SU-DHL-6 (cell line): ENCODE measurements around the gene S1PR2.
"Not testable (repeated sequence)": the region's sequence is repeated elsewhere in the genome, so short reads cannot be mapped to it uniquely, and the experiment has no call there.

Experiments used
- H2AFZ ChIP-seq: fragments of 200-600 bp; sonication (generic); 2 replicates; pipeline ENCODE4 v1.6.1; 2014; ENCODE audit warnings: low read depth, mild to moderate bottlenecking, moderate library complexity, mixed read lengths, antibody characterized with exemption, low read length; ENCODE audit not compliant: severe bottlenecking
- H3F3A ChIP-seq: fragments of 200-600 bp; shearing (Covaris generic); 2 replicates; pipeline ENCODE4 v1.6.0; 2016; ENCODE audit warnings: antibody characterized with exemption, mild to moderate bottlenecking; ENCODE audit not compliant: insufficient read depth
- H3K27ac ChIP-seq: fragments of 200-600 bp; sonication (generic); 2 replicates; pipeline ENCODE4 v1.5.1; 2016; ENCODE audit warnings: low read depth, mild to moderate bottlenecking, low read length, moderate library complexity, mixed read lengths
- H3K27me3 ChIP-seq: fragments of 200-600 bp; sonication (generic), shearing (Covaris generic); 2 replicates; pipeline ENCODE4 v1.6.0; 2014; ENCODE audit warnings: mild to moderate bottlenecking, low read length
- H3K36me3 ChIP-seq: fragments of 200-600 bp; sonication (generic); 2 replicates; pipeline ENCODE4 v1.6.1; 2014; ENCODE audit warnings: mild to moderate bottlenecking, low read length, mixed read lengths
- H3K4me2 ChIP-seq: fragments of 300-600, 200-600 bp; shearing (Covaris generic), sonication (generic); 2 replicates; pipeline ENCODE4 v1.6.0; 2014; ENCODE audit warnings: low read length, low read depth, mild to moderate bottlenecking; ENCODE audit not compliant: poor library complexity, severe bottlenecking
- H3K4me3 ChIP-seq: fragments of 200-600 bp; sonication (generic); 2 replicates; pipeline ENCODE4 v1.5.1; 2014; ENCODE audit warnings: antibody characterized with exemption, low read length, mild to moderate bottlenecking, mixed read lengths; ENCODE audit not compliant: insufficient read depth, poor library complexity, severe bottlenecking
- H3K79me2 ChIP-seq: fragments of 200-600 bp; sonication (generic); 2 replicates; pipeline ENCODE4 v1.6.1; 2014; ENCODE audit warnings: mild to moderate bottlenecking, low read length, moderate library complexity; ENCODE audit not compliant: insufficient read depth
- H3K9ac ChIP-seq: fragments of 200-600 bp; sonication (generic); 2 replicates; pipeline ENCODE4 v1.7.0; 2014; ENCODE audit warnings: mild to moderate bottlenecking, low read length
- H3K9me2 ChIP-seq: fragments of 200-600 bp; sonication (generic); replicated peaks from 2 replicates; pipeline ENCODE4 v1.6.1; 2014; ENCODE audit warnings: low read length; ENCODE audit not compliant: insufficient read depth
- H3K9me3 ChIP-seq: fragments of 200-600 bp; sonication (generic); 2 replicates; pipeline ENCODE4 v1.6.1; 2014; ENCODE audit warnings: low read length, mixed read lengths; ENCODE audit not compliant: insufficient read depth
- H4K20me1 ChIP-seq: fragments of 200-600 bp; sonication (generic); 2 replicates; pipeline ENCODE4 v1.6.1; 2014; ENCODE audit warnings: low read depth, mild to moderate bottlenecking, antibody characterized with exemption, low read length, moderate library complexity, mixed read lengths
- EZH2phosphoT487 ChIP-seq: fragments of 200-600 bp; sonication (generic), shearing (Covaris generic); conservative IDR thresholded peaks from 2 replicates; pipeline ENCODE4 v1.6.1; 2018; ENCODE audit warnings: mild to moderate bottlenecking, antibody characterized with exemption, low read length, moderate library complexity, mixed read lengths
- TF ChIP-seq, protein P1 (sequence below): fragments of 200-600 bp; sonication (generic); IDR thresholded peaks from one replicate; pipeline ENCODE4 v1.5.1; 2017; ENCODE audit warnings: antibody characterized with exemption, mild to moderate bottlenecking, low read length, moderate library complexity; ENCODE audit not compliant: insufficient read depth, poor library complexity, severe bottlenecking

S1PR2 gene

DNA sequence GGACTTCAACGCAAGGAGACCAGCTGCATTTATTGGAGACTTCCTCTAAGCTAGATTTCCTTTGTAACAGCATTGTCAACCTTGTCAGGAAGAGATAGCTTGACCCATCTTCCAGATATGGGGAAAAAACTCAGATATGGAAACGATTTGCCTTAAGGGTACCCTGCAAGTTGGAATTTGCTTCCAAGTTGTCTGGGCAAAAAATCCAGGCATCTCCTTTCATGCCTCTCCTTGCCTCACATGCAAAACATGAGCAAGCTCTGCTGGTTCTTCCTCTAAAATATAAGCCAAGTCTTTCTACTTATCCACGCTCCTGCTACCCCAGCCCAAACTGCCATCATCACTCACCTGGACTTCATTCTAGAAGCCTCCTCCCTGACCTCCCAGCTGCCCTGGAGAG, 30.0 kb downstream of the S1PR2 start:
- H3K27ac ChIP-seq = no peak overlapping the region
- no peaks in the 10 kb centered on the region for H3K36me3 ChIP-seq
- H3K9me2 ChIP-seq = no peaks in the 10 kb centered on the region
- no peaks in the 10 kb centered on the region for H3K79me2 ChIP-seq
- no peaks in the 10 kb centered on the region for H4K20me1 ChIP-seq
- H3K4me3 ChIP-seq = no peak overlapping the region
- peaks cover 22% of the 10 kb centered on the region for H3F3A ChIP-seq
- no peak overlapping the region for H2AFZ ChIP-seq
- H3K27me3 ChIP-seq = no peaks in the 10 kb centered on the region
- TF ChIP-seq, protein P1, sequence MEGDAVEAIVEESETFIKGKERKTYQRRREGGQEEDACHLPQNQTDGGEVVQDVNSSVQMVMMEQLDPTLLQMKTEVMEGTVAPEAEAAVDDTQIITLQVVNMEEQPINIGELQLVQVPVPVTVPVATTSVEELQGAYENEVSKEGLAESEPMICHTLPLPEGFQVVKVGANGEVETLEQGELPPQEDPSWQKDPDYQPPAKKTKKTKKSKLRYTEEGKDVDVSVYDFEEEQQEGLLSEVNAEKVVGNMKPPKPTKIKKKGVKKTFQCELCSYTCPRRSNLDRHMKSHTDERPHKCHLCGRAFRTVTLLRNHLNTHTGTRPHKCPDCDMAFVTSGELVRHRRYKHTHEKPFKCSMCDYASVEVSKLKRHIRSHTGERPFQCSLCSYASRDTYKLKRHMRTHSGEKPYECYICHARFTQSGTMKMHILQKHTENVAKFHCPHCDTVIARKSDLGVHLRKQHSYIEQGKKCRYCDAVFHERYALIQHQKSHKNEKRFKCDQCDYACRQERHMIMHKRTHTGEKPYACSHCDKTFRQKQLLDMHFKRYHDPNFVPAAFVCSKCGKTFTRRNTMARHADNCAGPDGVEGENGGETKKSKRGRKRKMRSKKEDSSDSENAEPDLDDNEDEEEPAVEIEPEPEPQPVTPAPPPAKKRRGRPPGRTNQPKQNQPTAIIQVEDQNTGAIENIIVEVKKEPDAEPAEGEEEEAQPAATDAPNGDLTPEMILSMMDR = no peak
- no peak for TF ChIP-seq EZH2phosphoT487
- no peak overlapping the region for H3K9ac ChIP-seq
- no peaks in the 10 kb centered on the region for H3K9me3 ChIP-seq
- no peak overlapping the region for H3K4me2 ChIP-seq

DNA sequence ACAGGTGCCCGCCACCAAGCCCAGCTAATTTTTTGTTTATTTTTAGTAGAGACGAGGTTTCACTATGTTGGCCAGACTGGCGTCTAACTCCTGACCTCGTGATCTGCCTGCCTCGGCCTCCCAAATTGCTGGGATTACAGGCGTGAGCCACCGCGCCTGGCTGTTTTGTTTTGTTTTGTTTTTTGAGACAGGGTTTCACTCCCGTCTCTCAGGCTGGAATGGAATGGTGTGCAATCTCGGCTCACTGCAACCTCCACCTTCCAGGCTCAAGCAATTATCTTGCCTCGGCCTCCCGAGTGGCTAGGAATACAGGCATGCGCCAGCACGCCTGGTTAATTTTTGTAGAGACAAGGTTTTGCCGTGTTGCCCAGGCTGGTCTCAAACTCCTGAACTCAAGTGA, 31.0 kb downstream of the S1PR2 start:
- not testable (repeated sequence) for H3K4me3 ChIP-seq, H3K27me3 ChIP-seq, H4K20me1 ChIP-seq, H3K4me2 ChIP-seq, H3K36me3 ChIP-seq, H2AFZ ChIP-seq, H3K79me2 ChIP-seq, H3K9me2 ChIP-seq, H3K9ac ChIP-seq, H3K27ac ChIP-seq, H3K9me3 ChIP-seq
- H3F3A ChIP-seq = peaks cover 30% of the 10 kb centered on the region

DNA sequence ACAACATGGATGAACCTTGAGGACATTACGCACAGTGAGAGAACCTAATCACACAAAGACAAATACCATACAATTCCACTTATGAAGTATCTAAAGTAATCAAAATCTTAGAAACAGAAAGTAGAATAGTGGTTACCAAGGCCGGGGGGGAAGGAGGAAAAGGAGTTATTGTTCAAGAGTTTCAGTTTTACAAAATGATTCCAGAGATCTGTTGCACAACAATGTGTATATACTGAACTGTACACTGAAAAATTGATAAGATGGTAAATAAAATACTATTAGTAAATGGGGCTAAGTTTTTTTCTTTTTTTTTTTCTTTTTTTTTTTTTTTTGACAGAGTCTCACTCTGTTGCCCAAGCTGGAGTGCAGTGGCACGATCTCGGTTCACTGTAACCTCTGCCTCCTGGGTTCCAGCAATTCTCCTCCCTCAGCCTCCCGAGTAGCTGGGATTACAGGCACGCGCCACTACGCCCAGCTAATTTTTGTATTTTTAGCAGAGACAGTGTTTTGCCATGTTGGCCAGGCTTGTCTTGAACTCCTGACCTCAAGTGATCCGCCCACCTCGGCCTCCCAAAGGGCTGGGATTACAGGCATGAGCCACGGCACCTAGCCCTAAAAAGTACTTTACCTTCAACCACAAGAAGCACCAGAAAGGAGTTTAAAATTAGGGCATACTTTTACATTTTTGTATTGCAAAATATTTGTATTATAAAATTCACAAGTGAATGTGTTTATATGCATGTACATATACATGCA, 32.1 kb downstream of the S1PR2 start:
- Histone ChIP-seq H3F3A (peaks cover 31% of the 10 kb centered on the region), H3K27ac (peak overlapping the region; percentile 36; the same call in 1 of the 2 replicates), H3K79me2 (peaks cover 14% of the 10 kb centered on the region)
- H4K20me1 ChIP-seq, H3K36me3 ChIP-seq, H3K9me3 ChIP-seq, H3K9ac ChIP-seq, H3K4me3 ChIP-seq, H3K27me3 ChIP-seq, H2AFZ ChIP-seq, H3K9me2 ChIP-seq, H3K4me2 ChIP-seq: not testable (repeated sequence)

DNA sequence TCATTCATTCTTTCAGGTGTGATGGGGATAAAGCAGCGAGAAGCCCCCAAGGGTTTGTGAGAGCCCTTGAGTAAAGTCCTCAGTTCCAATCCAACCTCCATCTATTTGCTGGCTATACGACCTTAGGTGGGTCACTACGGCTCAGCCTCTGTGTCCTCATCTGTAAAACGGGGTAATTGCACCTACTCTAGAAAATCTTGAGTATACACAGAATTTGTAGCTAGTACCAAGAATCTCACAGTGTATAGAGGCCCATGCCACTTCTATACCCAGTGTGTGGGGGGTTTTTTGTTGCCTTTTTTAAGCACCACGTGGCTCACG, 36.0 kb downstream of the S1PR2 start:
- Histone ChIP-seq H3K27me3 (no peaks in the 10 kb centered on the region), H3K27ac (peak overlapping the region; percentile 85), H3K9me2 (no peaks in the 10 kb centered on the region), H4K20me1 (0 out of 2 replicates have a peak, but pooled peaks cover 3% of the 10 kb centered on the region), H3K36me3 (peaks cover 11% of the 10 kb centered on the region), H3K9ac (peak overlapping the region; percentile 93), H3K9me3 (no peaks in the 10 kb centered on the region), H3K79me2 (peaks cover 53% of the 10 kb centered on the region), H3K4me2 (peak overlapping the region; percentile 100), H3K4me3 (peak overlapping the region; percentile 68), H3F3A (peaks cover 31% of the 10 kb centered on the region), H2AFZ (peak overlapping the region; percentile 60)
- TF ChIP-seq, protein P1 = no peak
